ENCODE measurements around the gene DHFR.

DNA sequence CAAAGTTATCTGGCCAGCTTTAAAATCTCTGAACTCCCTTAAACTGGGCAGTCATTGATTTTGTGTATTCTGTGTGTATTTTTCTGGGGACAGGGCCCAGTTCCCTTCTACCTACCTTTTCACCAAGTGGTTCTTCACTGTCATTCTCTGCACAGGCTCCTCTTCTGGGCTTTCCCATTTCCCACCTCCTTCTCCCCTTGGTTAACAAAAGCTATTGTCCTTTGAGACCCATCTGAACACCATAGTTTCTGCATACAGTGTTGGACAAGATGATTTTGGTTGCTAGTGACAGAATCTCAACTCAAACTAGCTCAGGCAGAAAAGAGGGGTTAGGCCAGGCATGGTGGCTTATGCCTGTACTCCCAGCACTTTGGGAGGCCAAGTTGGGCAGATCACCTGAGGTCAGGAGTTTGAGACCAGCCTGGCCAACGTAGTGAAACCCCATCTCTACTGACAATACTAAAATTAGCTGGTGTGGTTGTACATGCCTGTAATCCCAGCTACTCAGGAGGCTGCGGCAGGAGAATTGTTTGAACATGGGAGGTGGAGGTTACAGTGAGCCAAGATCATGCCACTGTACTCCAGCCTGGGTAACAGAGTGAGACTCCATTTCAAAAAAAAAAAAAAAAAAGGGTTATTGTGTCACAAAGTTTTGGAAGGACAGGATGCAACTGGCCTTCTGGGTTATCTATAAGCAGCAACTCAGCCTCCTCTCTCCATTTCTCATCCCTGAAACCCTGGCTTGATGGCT is 53.7 kb downstream of the DHFR start:
- TF ChIP-seq TAF1 (IDR thresholded peaks at IDR 0.05; ENCODE audit: low read depth, low read length) (no peak), CHD2 (IDR thresholded peaks at IDR 0.05; ENCODE audit: low read length) (no peak)
- TF ChIP-seq, protein P1, sequence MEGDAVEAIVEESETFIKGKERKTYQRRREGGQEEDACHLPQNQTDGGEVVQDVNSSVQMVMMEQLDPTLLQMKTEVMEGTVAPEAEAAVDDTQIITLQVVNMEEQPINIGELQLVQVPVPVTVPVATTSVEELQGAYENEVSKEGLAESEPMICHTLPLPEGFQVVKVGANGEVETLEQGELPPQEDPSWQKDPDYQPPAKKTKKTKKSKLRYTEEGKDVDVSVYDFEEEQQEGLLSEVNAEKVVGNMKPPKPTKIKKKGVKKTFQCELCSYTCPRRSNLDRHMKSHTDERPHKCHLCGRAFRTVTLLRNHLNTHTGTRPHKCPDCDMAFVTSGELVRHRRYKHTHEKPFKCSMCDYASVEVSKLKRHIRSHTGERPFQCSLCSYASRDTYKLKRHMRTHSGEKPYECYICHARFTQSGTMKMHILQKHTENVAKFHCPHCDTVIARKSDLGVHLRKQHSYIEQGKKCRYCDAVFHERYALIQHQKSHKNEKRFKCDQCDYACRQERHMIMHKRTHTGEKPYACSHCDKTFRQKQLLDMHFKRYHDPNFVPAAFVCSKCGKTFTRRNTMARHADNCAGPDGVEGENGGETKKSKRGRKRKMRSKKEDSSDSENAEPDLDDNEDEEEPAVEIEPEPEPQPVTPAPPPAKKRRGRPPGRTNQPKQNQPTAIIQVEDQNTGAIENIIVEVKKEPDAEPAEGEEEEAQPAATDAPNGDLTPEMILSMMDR (IDR thresholded peaks at IDR 0.05; ENCODE audit: control extremely low read depth in 1 of 3, insufficient read depth in 1 of 3, low read depth in 1 of 3, low read length in 3 of 3): no peak
